Transverse colon (tissue), 3 donors: ENCODE measurements around the gene DPY19L2.
"Not testable (repeated sequence)": the region's sequence is repeated elsewhere in the genome, so short reads cannot be mapped to it uniquely, and the experiment has no call there.

Source experiments
- POLR2A ChIP-seq: fragments of 450-650 bp; IDR thresholded peaks from one replicate; pipeline ENCODE4 v1.6.1; 2016; ENCODE audit warnings: antibody characterized with exemption, mild to moderate bottlenecking, moderate library complexity
- TF ChIP-seq, protein P1 (sequence below), 5 experiments: fragments of 200-600 bp in 3 of 5; fragments of 450-650 bp in 2 of 5; sonication (generic) in 3 of 5; IDR thresholded peaks; 1 replicate in 2 of 5; 2 replicates in 3 of 5; pipeline ENCODE4 v1.5.1; 2016 to 2017; ENCODE audit warnings: antibody characterized with exemption in 5 of 5, inconsistent platforms in 3 of 5, mild to moderate bottlenecking in 2 of 5, moderate library complexity in 1 of 5

DNA sequence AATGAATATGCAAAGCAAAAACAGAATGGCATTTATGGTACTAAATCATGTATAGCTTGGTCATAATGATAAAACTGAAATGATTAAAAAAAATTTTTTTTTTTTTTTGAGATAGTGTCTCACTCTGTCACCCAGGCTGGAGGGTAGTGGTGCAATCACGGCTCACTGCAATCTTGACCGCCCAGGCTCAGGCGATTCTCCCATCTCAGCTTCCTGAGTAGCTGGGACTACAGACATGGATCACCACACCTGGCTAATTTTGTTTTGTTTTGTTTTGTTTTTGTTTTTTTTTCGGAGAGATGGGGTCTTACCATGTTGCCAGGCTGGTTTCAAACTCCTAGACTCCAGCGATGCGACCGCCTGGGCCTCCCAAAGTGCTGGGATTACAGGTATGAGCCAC, 138.7 kb downstream of the DPY19L2 start:
- TF ChIP-seq POLR2A: not testable (repeated sequence)
- TF ChIP-seq, protein P1, sequence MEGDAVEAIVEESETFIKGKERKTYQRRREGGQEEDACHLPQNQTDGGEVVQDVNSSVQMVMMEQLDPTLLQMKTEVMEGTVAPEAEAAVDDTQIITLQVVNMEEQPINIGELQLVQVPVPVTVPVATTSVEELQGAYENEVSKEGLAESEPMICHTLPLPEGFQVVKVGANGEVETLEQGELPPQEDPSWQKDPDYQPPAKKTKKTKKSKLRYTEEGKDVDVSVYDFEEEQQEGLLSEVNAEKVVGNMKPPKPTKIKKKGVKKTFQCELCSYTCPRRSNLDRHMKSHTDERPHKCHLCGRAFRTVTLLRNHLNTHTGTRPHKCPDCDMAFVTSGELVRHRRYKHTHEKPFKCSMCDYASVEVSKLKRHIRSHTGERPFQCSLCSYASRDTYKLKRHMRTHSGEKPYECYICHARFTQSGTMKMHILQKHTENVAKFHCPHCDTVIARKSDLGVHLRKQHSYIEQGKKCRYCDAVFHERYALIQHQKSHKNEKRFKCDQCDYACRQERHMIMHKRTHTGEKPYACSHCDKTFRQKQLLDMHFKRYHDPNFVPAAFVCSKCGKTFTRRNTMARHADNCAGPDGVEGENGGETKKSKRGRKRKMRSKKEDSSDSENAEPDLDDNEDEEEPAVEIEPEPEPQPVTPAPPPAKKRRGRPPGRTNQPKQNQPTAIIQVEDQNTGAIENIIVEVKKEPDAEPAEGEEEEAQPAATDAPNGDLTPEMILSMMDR (IDR thresholded peaks at IDR 0.05): not testable (repeated sequence)
